Measurements from ENCODE around the gene NGRN. TPM values are rescaled to one million over a fixed set of nuclear protein-coding genes. Genes with fewer than 3 reads are reported as not detected.

NGRN gene
- polyA plus RNA-seq, 1 of the 3 experiments (the other 2 are of a cell fraction): 48.2 TPM

DNA sequence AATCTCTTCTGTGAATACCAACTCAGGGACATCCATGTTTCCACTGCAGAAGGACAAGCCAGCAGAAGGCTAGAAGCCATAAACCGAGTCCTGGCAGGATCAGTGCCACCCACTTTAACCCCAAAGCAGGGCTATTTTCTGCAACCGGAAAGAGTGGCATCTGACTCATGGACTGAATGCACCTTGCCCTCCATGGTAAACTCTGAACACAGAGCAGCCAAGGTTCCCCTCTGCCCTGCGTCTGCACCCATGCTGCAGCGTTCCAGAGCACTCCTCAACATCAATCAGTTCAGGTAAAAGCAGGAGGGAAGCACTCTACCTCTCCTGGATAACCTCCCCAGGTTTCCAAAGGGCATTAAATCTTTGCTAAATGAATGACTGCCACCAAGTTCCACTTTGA is 801 bp upstream of the NGRN start:
- ChIA-PET POLR2A (no interaction called here), CTCF (no interaction called here)

More for the DNA sequence above, 801 bp upstream of the NGRN start:
- DNase-seq: no peak
- H3K4me2 ChIP-seq: peak overlapping the region; percentile 99
- 16% methylated on average over 4 of the region's 4 CpGs for WGBS (ENCODE audit: low lambda C conversion rate)
- peaks cover 10% of the 10 kb centered on the region for H3F3A ChIP-seq (replicated peaks; ENCODE audit: insufficient read depth)
- no peaks in the 10 kb centered on the region for H3K9me2 ChIP-seq
- peaks cover 12 to 28% of the 10 kb centered on the region in 2 experiments for H3K36me3 ChIP-seq (replicated peaks in 1 of 2; ENCODE audit: control insufficient read depth in 1 of 2, insufficient read depth in 2 of 2, low read length in 1 of 2)
- no peak for TF ChIP-seq RXRA (IDR thresholded peaks at IDR 0.05; ENCODE audit: borderline replicate concordance, low read depth)
- TF ChIP-seq, protein P1, sequence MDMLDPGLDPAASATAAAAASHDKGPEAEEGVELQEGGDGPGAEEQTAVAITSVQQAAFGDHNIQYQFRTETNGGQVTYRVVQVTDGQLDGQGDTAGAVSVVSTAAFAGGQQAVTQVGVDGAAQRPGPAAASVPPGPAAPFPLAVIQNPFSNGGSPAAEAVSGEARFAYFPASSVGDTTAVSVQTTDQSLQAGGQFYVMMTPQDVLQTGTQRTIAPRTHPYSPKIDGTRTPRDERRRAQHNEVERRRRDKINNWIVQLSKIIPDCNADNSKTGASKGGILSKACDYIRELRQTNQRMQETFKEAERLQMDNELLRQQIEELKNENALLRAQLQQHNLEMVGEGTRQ (IDR thresholded peaks at IDR 0.05; ENCODE audit: borderline replicate concordance, low read depth, low read length): no peak
- no peak for TF ChIP-seq TAF1 (IDR thresholded peaks at IDR 0.05; ENCODE audit: borderline replicate concordance, low read depth, low read length)
- TF ChIP-seq, protein P2, sequence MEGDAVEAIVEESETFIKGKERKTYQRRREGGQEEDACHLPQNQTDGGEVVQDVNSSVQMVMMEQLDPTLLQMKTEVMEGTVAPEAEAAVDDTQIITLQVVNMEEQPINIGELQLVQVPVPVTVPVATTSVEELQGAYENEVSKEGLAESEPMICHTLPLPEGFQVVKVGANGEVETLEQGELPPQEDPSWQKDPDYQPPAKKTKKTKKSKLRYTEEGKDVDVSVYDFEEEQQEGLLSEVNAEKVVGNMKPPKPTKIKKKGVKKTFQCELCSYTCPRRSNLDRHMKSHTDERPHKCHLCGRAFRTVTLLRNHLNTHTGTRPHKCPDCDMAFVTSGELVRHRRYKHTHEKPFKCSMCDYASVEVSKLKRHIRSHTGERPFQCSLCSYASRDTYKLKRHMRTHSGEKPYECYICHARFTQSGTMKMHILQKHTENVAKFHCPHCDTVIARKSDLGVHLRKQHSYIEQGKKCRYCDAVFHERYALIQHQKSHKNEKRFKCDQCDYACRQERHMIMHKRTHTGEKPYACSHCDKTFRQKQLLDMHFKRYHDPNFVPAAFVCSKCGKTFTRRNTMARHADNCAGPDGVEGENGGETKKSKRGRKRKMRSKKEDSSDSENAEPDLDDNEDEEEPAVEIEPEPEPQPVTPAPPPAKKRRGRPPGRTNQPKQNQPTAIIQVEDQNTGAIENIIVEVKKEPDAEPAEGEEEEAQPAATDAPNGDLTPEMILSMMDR (IDR thresholded peaks at IDR 0.05): no peak
- TF ChIP-seq, protein P3, sequence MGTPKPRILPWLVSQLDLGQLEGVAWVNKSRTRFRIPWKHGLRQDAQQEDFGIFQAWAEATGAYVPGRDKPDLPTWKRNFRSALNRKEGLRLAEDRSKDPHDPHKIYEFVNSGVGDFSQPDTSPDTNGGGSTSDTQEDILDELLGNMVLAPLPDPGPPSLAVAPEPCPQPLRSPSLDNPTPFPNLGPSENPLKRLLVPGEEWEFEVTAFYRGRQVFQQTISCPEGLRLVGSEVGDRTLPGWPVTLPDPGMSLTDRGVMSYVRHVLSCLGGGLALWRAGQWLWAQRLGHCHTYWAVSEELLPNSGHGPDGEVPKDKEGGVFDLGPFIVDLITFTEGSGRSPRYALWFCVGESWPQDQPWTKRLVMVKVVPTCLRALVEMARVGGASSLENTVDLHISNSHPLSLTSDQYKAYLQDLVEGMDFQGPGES (IDR thresholded peaks at IDR 0.05; ENCODE audit: low read depth, low read length): no peak
- TF ChIP-seq FOXM1 (IDR thresholded peaks at IDR 0.05; ENCODE audit: low read depth): no peak
- no peak for TF ChIP-seq CHD2 (IDR thresholded peaks at IDR 0.05; ENCODE audit: low read length, partially characterized antibody)
- no peak for TF ChIP-seq MEF2A (IDR thresholded peaks at IDR 0.05; ENCODE audit: borderline replicate concordance, low read depth)
- TF ChIP-seq TEAD4 (IDR thresholded peaks at IDR 0.05; ENCODE audit: borderline replicate concordance, insufficient read depth): no peak
- TF ChIP-seq, protein P4, sequence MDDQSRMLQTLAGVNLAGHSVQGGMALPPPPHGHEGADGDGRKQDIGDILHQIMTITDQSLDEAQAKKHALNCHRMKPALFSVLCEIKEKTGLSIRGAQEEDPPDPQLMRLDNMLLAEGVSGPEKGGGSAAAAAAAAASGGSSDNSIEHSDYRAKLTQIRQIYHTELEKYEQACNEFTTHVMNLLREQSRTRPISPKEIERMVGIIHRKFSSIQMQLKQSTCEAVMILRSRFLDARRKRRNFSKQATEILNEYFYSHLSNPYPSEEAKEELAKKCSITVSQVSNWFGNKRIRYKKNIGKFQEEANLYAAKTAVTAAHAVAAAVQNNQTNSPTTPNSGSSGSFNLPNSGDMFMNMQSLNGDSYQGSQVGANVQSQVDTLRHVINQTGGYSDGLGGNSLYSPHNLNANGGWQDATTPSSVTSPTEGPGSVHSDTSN (IDR thresholded peaks at IDR 0.05): no peak
- no peak for TF ChIP-seq JUND (IDR thresholded peaks at IDR 0.05)
- TF ChIP-seq ELF1 (IDR thresholded peaks at IDR 0.05): no peak
- no peak for TF ChIP-seq EP300 (IDR thresholded peaks at IDR 0.05; ENCODE audit: borderline replicate concordance in 1 of 2, low read depth in 1 of 2, low read length in 1 of 2)
- H3K27me3 ChIP-seq (ENCODE audit: insufficient read depth): no peaks in the 10 kb centered on the region
- H4K20me1 ChIP-seq (ENCODE audit: insufficient read depth): peaks cover 26% of the 10 kb centered on the region
- H3K9me3 ChIP-seq: no peaks in the 10 kb centered on the region
- H3K27ac ChIP-seq (ENCODE audit: low read depth in 2 of 2, low read length in 1 of 2): peak overlapping the region; percentile 92 to 95
- peak overlapping the region; percentile 88; the same call in 1 of the 2 replicates for H2AFZ ChIP-seq (ENCODE audit: low read depth)
- H3K79me2 ChIP-seq (ENCODE audit: insufficient read depth): peaks cover 41% of the 10 kb centered on the region
- peak overlapping the region; percentile 69 to 94 for H3K4me3 ChIP-seq (ENCODE audit: low read depth in 2 of 2, low read length in 1 of 2)
- peaks cover 14 to 15% of the 10 kb centered on the region in 2 experiments; a peak in 3 of 4 replicates for H3K4me1 ChIP-seq (ENCODE audit: control insufficient read depth in 1 of 2, insufficient read depth in 2 of 2, low read depth in 1 of 2, low read length in 1 of 2)
- peak overlapping the region; percentile 85; the same call in 1 of the 2 replicates for H3K9ac ChIP-seq
